ENCODE results near the gene PTDSS2.
"Not testable (repeated sequence)": the region's sequence is repeated elsewhere in the genome, so short reads cannot be mapped to it uniquely, and the experiment has no call there.

Gene PTDSS2

DNA sequence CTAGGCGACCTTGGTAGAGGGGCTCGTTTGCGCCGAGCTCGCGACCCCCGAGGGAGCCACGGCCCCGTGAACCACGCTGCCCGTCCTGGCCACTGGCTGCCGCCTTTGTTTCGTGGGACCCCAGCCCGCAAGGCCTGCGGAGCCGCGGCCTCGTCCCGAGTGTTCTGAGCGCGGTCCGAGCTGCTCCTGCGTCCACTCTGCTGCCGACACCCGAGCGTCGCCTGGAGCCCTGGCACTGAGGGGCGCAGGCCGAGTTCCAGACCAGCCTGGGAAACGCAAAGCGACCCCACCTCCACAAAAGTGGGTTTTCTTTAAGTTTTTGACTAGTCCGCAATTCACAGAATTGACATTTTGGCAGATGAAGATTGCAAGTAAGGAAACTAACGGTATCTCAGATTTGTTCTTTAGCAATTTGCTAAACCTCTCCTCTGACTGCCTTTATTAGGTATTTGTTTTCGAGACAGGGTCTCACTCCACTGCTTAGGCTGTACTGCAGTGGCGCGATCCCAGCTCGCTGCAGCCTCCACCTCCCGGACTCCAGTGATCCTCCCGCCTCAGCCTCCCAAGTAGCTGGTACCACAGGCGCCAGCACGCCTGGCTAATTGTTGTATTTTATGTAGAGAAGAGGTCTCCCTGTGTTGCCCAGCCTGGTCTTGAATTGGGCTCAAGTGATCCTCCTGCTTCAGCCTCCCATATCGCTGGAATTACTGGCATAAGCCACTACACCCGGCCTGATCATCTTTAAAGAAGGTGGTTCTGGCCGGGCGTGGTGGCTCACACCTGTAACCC lies 57.8 kb downstream of the PTDSS2 start:
- DNase-seq (ENCODE audit: low read depth): no peak

DNA sequence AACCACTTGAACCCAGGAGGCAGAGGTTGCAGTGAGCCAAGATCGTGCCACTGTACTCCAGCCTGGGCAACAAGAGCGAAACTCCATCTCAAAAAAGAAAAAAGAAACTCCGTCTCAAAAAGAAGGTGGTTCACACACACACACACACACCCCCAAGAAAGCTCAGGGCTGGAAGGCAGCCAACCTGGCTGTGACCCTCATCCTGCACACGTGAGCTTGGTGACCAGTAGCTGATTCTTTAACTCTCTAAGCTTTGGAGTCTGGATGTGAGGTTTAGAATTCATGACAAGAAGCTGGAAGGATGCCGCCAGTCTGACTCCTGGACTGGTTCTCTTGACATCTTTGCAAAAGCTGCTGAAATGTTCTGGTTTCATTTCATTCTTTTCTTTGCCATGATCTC lies 58.9 kb downstream of the PTDSS2 start:
- no peak for DNase-seq (ENCODE audit: low read depth)

DNA sequence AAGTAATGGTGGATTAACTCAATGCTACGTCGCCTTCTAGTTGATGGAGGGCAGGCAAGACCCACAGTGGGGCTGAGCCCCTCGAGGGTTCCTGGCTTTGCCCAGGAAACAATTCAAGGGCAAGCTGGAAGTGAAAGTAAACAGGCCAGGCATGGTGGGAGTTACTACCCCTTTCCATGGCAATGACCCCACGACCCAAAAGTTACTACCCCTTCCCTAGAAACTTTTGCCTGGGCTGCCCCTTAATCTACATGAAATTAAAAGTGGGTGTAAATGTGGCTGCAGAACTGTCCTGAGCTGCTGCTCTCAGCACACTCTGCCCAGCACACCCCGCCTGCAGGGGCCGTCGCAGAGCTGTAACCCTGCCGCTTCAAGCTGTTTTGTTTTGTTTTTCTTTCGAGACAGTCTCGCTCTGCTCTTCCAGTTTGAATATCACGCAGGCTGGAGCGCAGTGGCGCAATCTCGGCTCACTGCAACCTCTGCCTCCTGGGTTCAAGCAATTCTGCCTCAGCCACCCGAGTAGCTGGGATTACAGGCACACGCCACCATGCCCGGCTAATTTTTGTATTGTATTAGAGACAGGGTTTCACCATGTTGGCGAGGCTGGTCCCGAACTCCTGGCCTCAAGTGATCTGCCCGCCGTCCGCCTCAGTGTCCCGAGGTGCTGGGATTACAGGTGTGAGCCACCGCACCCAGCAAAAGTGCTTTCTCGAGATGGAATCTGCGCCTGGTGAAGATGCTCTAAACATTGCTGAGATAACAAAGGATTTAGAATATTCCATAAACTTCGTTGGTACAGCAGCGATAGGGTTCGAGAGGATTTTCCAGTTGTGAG lies 62.9 kb downstream of the PTDSS2 start:
- no peak for DNase-seq (ENCODE audit: low read depth)

DNA sequence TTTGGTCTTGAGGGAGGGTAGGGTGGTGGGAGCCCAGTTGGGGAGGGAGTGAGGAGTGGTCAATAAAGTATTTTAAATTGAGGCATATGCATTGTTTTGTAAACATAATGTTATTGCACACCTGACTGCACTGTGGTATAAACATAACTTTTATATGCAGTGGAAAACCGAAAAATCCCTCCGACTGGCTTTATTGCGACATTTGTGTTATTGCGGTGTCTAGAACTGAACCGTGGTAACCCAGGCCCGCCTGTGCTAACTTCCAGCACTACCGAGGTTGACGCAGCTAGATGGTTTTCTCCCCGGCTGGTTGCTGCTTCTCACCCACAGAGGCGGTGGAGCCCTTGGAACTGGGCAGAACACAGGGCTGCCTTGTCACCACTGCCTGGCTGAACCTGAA lies 64.5 kb downstream of the PTDSS2 start:
- no peak for DNase-seq (ENCODE audit: low read depth)

DNA sequence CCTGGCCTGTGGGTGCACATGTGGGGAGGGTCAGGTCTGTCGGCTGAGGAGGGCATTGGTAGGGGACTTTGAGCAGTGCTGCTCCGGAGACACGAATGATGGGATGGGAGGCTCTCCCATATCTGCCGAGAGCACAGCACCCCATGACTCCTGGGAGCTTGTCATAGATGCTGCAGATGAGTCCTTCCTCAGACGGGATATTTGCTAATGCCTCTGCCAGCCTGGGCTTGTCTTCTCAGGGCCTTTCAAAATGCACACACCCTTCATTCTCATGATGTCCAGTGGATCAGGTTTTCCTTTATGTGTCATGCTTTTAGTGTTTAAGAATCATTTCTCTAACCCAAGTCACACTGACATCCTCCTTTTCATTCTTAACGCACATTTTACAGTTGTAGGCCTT lies 65.1 kb downstream of the PTDSS2 start:
- no peak for DNase-seq (ENCODE audit: low read depth)

DNA sequence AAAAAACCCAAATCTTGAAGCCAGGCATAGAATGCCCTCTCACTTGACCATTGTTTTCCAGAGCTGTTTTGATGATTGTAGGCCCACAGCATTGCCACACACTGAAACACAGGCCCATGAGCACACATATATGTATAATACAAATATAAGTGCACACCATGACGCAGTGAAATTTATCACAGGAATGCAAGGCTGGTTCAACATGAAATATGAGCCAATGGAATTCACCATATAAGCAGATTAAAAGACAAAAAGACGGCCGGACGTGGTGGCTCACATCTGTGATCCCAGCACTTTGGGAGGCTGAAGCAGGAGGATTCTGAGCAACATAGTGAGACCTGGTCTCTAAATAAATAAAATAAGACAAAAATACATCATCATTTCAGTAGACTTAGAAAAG lies 66.3 kb downstream of the PTDSS2 start:
- DNase-seq (ENCODE audit: low read depth): no peak

DNA sequence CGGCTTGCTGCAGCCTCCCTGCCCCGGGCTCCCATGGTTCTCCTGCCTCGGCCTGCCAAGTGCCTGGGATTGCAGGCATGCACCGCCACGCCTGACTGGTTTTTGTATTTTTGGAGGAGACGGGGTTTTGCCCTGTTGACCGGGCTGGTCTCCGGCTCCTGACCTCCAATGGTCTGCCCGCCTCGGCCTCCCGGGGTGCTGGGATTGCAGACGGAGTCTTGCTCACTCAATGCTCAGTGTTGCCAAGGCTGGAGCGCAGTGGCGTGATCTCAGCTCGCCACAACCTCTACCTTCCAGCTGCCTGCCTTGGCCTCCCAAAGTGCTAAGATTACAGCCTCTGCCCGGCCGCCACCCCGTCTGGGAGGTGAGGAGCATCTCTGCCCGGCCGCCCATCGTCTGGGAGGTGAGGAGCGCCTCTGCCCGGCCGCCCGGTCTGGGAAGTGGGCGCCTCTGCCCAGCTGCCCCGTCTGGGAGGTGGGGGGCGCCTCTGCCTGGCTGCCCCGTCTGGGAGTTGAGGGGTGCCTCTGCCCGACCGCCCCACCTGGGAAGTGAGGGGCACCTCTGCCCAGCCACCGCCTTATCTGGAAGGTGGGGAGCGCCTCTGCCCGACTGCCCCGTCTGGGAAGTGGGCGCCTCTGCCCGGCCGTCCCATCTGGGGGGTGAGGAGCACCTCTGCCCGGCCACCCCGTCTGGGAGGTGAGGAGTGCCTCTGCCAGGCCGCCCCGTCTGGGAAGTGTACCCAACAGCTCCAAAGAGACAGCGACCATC lies 67.0 kb downstream of the PTDSS2 start:
- not testable (repeated sequence) for DNase-seq (ENCODE audit: low read depth)

DNA sequence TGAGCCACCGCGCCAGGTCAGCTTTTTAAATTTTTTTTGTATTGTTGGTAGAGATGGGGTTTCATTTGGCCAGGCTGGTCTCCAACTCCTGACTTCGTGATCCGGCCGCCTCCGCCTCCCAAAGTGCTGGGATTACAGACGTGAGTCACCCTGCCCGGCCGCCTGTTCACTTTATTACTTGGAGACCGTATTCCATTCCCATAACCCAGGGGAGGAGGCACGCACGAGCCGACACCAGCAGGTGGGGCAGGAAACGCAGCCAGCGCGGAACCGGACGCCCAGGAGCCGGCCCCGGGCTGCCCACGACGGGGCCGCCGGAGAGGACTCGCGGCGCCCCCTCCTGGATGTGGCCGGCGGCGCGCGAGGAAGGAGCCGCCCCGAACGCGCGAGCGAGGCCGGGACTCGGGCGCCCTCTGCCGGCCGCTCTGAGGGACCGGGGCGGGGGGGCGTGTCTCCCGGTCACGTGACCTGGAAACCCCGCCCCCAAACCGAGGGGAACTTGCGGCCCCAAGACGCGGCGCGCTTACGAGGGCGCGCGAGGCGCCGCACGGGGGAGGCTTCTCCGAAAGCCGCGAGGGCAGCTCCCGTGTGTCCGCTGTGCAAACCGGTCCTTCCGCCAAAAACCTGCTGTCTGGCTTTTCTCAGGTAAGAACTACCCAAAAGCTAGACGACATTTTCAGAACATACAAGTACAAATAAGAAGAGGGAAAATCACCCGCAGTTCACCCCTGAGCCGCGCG lies 68.6 kb downstream of the PTDSS2 start:
- DNase-seq (ENCODE audit: low read depth): peak; percentile 87

DNA sequence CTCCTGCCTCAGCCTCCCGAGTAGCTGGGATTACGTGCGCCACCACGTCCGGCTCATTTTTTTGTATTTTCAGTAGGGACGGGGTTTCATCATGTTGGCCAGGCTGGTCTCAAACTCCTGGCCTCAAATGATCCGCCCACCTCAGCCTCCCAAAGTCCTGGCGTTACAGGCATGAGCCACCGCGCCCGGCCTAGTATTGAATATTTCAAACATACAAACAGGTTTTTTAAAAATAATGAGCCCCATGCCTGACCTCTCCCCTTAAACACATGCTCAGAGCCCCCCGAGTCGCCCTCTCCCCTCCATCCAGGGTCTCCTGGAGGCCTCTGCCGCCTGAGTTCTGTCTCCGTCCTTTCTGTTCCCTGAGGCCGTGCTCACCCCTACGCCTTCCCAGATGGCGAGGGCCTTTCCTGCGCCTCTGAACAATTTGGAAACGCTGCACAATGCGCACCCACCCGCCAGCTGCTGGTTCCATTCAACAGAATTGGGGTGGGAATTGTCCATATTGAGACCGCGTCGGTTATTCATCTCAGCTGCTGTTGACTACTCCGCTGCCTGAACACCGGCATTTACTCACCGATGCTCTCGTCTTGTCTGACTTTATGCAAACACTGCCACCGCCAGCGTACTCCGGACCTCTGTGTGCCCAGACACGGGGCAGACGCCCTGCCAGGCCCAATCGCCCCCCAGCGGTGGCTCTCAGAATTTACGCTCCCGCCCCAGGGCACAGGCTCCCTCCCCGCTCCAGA lies 70.5 kb downstream of the PTDSS2 start:
- no peak for DNase-seq (ENCODE audit: low read depth)

DNA sequence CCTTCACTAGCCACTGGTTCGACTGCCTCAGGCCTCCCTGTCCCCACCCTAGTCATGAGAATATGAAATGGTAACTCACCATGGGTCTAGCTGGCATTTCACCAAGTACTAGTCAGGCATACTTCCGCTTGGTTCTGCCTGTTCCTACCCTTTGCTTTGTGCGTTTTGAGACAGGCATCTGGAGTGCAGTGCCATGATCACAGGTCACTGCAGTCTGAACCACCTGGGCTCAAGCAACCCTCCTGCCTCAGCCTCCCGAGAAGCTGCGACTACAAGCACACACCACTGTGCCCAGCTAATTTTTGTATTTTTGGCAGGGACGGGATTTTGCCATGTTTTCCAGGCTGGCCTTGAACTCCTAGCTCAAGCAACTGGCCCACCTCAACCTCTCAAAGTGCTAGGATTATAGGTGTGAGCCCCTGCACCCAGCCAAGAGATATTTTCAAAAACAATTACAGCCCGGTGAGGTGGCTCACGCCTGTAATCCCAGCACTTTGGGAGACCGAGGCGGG lies 71.2 kb downstream of the PTDSS2 start:
- DNase-seq (ENCODE audit: low read depth): no peak

DNA sequence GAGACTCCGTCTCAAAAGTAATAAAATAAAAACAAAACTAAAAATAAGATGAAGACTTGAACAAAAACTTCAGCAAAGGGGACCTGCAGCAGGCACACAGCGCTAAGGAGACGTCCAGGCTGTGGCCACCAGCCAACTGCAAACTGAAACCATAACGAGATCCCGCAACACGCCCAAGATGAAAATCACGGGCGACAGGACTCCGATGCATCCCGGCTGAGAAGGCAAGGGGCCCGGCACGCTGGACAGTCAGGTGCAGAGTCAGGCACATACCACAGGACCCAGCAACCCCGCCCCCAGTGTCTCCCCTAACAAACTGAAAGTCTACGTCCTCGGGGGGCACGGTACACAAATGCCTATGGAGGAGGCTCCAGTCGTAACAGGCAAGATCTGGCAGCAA lies 76.1 kb downstream of the PTDSS2 start:
- DNase-seq (ENCODE audit: low read depth): no peak

DNA sequence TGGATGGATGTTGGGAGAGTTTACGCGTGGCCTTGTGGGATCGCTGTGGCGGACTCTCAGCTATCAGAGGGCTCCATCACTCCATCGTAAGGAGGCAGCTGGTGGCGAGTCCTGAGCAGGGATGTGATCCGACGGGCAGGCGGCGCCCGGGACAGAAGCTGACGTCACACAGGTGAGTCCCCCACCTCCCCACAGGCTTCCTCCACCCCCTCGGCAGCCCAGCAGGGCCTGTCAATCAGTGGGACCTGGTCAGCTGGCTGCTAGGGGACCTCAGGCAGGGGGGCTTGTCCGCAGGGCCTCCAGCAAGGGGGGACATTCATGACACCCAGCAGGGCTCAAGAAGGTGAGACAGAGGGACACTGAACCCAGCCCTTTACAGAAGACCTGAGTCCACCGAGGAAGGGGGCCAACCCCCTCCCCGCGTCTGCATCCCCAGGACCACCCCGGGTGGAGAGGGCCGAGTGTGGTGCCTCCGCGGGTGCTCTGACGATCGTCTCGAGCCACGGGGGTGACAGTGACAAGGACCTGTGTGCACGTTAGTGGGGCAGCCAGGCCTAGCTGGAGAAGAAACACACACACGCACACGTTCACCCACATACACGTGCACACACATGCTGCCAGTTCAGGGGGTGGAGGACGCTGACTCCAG lies 78.2 kb downstream of the PTDSS2 start:
- no peak for DNase-seq (ENCODE audit: low read depth)

DNA sequence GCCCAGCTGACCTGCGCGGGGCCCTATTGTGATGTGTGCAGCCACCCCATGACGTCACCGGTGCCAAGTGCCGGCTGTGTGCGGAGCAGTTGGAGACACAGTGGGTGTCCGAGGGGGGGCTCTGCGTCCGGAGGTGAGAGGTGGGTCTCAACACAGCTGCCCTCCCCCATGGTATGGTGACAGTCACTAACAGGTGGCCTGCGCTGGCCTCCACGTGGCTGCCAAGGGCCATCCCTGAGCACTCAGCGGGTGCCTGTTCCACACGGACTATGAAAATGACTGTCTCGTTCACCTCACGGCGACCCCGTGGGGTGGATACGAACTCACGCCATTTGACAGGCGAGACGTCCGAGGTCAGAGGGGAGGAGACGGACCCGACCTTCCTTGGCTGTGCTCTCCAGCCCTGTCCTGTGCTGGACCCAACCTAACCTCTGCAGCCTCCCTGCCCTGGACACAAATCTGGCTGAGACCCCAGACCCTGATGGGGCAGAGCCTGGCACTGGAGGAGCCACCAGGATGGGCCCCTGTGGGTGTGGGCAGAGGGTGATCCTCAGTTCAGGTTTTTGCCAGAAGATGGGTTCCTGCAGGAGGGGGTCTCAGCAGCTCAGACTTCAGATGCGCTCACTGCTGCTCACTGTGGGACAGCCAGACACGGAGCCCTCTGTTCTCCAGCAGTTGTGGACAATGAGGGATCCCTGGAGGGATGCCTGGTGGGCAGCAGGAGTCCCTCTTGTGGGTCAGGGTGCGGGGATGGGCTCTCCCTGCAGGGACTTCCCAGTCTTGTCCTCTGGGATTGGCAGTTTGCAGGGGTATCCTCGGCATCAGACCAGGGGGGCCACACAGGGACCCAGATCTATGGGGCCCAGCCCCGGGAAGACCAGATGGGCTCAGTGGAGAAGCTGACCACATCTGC lies 79.0 kb downstream of the PTDSS2 start:
- DNase-seq (ENCODE audit: low read depth): no peak

DNA sequence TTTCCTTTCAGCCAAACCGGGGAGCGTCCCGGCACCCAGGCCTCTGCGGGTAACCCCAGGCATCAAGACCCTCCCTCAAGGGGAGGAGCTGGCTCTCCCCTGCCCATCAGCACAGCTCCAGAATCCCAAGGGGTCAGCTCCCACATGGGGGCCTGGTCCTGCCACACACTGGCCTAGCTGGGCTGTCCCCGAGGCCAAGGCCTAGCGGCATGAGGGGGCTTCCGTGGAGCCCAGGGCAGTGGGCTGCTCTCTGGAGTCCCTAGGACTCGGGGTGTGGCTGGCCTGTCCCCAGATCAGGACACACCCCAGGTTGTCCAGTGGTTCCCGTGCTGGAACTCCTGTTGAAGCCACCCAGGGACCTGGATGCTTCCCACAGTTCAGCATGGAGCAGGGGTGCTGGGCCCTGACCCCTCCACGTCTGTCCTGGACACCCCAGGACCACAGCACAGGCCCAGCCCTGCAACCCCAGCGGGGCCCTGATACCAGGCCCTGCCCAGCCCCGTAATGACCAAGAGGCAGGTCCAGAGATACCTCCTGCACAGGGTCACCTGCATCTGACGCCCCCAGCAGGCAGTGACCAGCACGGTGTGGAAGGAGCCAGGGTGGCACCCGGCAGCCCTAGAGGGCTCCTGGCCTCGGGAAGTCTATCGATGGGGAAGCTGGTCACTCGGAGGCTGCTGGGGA lies 79.8 kb downstream of the PTDSS2 start:
- no peak for DNase-seq (ENCODE audit: low read depth)

DNA sequence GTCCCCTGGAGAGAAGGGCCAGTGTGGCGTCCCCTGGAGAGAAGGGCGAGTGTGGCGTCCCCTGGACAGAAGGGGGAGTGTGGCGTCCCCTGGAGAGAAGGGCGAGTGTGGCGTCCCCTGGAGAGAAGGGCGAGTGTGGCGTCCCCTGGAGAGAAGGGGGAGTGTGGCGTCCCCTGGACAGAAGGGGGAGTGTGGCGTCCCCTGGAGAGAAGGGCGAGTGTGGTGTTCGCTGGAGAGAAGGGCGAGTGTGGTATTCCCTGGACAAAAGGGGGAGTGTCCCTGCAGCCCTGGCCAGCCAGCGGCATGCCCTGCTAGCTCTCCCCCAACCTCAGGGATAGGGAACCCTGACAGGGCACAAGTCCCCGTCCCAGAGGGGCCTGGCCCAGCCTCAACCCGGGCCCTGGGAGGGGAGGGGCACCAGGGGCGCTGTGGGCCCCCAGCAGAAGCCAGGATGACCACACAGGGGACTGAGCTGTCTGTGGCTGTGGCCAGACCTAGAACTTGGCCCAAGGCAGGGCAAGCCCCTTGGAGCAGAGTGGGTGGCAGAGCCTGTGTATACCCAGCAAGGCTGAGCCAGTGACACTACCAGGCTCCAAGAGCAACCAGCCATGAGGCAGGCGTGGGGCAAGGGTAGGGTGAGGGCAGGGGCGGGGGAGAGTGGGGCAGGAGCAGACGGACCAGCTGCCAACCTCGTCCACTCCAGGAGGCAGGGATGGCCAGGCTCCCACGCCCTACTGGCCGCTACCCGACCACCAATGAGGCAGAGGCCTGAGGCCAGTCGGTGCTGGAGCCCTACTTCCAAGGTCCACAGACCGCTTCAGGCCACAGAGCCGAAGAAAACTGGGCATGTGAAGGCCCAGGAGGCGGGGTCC lies 81.1 kb downstream of the PTDSS2 start:
- DNase-seq (ENCODE audit: low read depth): no peak

DNA sequence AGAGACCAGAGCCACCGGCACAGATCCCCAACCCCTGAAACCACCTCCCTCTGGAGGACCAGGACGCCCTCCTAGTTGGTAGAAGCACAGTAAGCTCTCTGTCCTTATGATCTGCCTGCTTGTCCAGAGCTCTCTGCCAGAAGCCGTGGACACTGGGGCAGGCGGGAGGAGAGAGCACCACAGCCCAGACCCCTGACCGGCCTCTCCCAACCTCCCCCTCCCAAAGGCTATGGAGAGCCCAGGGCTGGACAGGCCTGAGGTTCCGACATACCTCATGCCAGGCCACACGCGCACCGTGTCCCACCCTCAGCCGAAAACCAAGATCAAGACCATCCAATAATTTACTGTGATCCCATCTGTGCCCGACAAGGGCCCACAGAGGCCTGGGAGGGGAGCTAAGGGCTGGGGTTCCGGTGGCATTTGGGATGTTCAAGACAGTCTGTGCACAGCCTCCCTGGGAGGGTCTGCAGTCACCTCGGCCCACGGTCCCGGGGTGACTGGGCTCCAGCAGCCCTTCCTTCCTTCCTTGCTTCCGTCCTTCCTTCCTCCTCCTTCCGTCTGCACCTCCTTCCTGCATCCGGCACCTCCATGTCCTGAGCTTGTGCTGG lies 81.9 kb downstream of the PTDSS2 start:
- DNase-seq (ENCODE audit: low read depth): no peak

DNA sequence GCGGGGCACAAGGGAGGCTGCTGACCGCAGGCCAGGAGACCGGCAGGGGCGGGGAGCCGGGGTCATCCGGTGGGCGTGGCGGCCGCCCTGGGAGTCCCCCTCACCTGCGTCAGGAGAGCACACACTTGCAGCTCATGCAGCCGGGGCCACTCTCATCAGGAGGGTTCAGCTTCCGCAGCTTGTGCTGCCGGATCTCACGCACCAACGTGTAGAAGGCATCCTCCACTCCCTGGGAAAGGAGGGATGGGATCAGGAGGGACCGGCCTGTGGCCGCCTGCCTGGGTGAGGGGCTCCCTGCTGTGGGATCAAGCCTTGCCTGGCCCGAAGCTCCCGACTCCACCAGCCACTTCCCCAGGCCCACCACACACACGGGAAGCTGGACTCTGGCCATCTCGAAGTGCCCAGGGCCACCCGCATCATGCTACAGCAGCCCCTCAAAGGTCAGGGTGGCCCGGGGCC lies 82.5 kb downstream of the PTDSS2 start:
- DNase-seq (ENCODE audit: low read depth): no peak

All from activated T-helper 1 cell treated with Interleukin-2 at 50 U/mL for 16 hours (primary cell).